Prostate gland (tissue), 2 donors: ENCODE data around the gene ARHGAP26. TPM values are rescaled to one million over a fixed set of nuclear protein-coding genes. Genes with fewer than 3 reads are reported as not detected.
"Not testable (repeated sequence)": the region's sequence is repeated elsewhere in the genome, so short reads cannot be mapped to it uniquely, and the experiment has no call there.

Experiments
- DNase-seq: peaks from one replicate; pipeline ENCODE4 v3.0.0-alpha.2; 2019; ENCODE audit warnings: low spot score
- H3K27ac ChIP-seq, 2 donors: fragments of 200-600 bp; sonication (generic); 2 replicates each; pipeline ENCODE4 v1.5.1; 2017 to 2019
- H3K27me3 ChIP-seq: fragments of 200-600 bp; sonication (generic); replicated peaks from 2 replicates; pipeline ENCODE4 v1.5.1; 2019; ENCODE audit not compliant: insufficient read depth
- H3K36me3 ChIP-seq, 2 donors: fragments of 200-600 bp; sonication (generic); 1 replicate in 1 of 2; 2 replicates in 1 of 2; pipeline versions ENCODE4 v1.5.1 to v1.8.1; 2017 to 2019
- H3K4me1 ChIP-seq: fragments of 200-600 bp; sonication (generic); replicated peaks from 2 replicates; pipeline ENCODE4 v1.5.1; 2019
- H3K4me3 ChIP-seq, 2 donors: fragments of 200-600 bp; sonication (generic); 2 replicates each; pipeline ENCODE4 v1.5.1; 2017 to 2019
- H3K9me3 ChIP-seq: fragments of 200-600 bp; sonication (generic); 2 replicates; pipeline ENCODE4 v1.5.1; 2017
- POLR2A ChIP-seq: fragments of 450-650 bp; IDR thresholded peaks from one replicate; pipeline ENCODE4 v1.6.1; 2016; ENCODE audit warnings: antibody characterized with exemption, mild to moderate bottlenecking
- POLR2AphosphoS5 ChIP-seq: sonication (generic); formaldehyde crosslinking; IDR thresholded peaks from one replicate; pipeline ENCODE4 v1.6.1; 2017; ENCODE audit warnings: antibody characterized with exemption
- WGBS: methylation state at CpG from one replicate; pipeline ENCODE4 v1.1.5; 2018; 5-methylcytosine and 5-hydroxymethylcytosine counted together
- intact Hi-C: fragments of 100-400 bp; cut with DNase I; formaldehyde crosslinking; loops from one replicate; pipeline ENCODE4 v1.14.2; 2022
- total RNA-seq, 2 donors: library from RNA; depleted of rRNA; stranded (reverse); fragments of >200 nt; gene quantifications; one replicate each; pipeline ENCODE4 v1.1.0, GENCODE V29; 2016
- TF ChIP-seq, protein P1 (sequence below), 4 experiments: fragments of 200-600 bp in 2 of 4; fragments of 450-650 bp in 2 of 4; sonication (generic) in 2 of 4; IDR thresholded peaks; 1 replicate in 3 of 4; 2 replicates in 1 of 4; pipeline ENCODE4 v1.5.1; 2016 to 2019; ENCODE audit warnings: antibody characterized with exemption in 4 of 4, mild to moderate bottlenecking in 2 of 4, moderate library complexity in 2 of 4

ARHGAP26 gene
- total RNA-seq, 2 donors from 2014 or later: 11.7 to 39.8 TPM

DNA sequence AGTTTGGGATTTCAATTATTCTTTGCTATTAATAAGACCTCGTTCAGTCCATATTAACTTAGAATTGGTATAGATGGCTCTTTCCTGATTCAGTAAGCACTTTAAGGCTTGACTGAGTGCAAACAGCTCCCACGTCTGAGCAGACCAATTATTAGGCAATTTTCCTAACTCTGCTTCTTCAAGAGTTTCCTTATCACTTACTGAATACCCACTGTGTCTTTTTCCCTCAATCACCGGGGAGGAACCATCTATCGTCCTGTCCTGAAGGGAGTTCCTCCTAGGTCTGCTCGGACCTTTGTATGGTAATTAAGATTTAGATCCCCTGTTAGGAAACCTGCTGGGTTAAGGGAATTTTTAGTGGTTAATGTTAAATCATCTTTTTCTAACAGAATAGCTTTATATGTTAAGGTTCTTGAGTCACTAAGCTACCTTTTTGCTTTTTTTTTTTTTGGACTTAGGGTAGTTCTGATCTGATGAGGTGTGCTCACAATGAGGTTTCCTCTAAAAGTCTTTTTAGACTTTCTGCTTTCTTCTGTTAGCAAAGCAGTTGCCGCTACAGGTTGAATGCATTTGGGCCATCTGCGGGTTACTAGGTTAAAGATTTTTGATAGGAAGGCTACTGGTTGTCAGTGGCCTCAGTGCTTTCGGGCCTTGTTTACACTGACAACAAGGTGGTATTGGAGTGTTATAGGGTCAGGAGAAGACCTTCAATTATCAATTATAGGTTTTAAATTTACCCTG lies 322.7 kb downstream of the ARHGAP26 start:
- H3K27me3 ChIP-seq, intact Hi-C loops, H3K27ac ChIP-seq, H3K4me3 ChIP-seq, H3K36me3 ChIP-seq, H3K9me3 ChIP-seq, H3K4me1 ChIP-seq, DNase-seq: not testable (repeated sequence)
- 90% methylated on average over 8 of the region's 8 CpGs for WGBS

DNA sequence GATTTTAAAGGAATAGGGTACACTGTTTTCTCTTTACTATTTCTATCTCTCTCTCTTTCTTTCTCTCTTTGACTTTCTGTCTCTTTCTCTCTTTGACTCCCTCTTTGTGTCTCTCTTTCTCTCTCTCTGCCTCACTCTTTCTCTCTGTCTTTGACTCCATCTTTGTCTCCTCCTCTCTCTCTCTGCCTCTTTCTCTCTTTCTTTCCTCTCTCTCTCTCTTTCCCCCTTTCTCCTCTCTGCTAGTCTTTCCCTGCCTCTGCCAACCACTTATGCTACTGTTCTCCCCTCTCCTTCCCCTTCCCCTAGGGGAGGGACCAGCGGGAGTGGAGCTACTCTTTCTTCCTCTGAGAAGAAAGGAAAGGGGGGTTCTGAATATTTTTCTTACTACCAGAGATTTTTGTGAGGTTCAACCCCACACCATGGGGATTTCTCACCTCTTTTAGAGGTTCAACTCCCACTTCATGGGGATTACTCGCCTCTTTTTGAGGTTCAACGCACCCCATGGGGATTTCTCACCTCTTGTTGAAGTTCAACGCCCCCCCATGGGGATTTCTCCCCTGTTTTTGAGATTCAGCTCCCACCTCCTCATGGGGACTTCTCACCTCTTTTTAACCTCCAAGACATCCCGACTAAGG lies 323.4 kb downstream of the ARHGAP26 start:
- WGBS: 73% methylated on average over 5 of the region's 5 CpGs
- no peak for DNase-seq
- H3K4me3 ChIP-seq: no peak overlapping the region
- H3K27me3 ChIP-seq: no peaks in the 10 kb centered on the region
- H3K36me3 ChIP-seq: no peaks in the 10 kb centered on the region
- intact Hi-C loops: no loop called here
- H3K4me1 ChIP-seq: no peaks in the 10 kb centered on the region
- TF ChIP-seq POLR2AphosphoS5 (no peak), POLR2A (no peak)
- TF ChIP-seq, protein P1, sequence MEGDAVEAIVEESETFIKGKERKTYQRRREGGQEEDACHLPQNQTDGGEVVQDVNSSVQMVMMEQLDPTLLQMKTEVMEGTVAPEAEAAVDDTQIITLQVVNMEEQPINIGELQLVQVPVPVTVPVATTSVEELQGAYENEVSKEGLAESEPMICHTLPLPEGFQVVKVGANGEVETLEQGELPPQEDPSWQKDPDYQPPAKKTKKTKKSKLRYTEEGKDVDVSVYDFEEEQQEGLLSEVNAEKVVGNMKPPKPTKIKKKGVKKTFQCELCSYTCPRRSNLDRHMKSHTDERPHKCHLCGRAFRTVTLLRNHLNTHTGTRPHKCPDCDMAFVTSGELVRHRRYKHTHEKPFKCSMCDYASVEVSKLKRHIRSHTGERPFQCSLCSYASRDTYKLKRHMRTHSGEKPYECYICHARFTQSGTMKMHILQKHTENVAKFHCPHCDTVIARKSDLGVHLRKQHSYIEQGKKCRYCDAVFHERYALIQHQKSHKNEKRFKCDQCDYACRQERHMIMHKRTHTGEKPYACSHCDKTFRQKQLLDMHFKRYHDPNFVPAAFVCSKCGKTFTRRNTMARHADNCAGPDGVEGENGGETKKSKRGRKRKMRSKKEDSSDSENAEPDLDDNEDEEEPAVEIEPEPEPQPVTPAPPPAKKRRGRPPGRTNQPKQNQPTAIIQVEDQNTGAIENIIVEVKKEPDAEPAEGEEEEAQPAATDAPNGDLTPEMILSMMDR (IDR thresholded peaks at IDR 0.05): no peak
- no peaks in the 10 kb centered on the region for H3K9me3 ChIP-seq
- no peak overlapping the region for H3K27ac ChIP-seq

DNA sequence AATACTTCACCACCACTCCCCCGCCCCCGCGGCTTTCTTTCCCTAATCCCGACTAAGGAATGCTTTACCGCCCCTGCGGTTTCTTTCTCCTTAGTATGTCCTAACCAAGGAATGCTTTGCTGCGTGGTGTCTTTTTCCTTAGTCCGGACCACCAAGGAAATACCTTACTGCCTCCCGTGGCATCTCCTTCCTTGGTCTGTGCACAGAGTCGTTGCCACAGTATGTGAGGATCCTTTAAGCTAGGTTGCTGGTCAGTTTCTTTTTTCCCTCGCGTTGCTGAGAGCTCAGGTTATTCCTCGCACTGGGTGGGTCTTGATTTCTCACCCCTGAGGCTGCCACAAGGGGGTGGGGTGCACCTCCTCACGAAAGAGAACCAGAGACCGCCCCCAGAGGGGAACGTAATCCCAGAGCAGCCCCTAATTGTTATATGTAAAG lies 323.9 kb downstream of the ARHGAP26 start:
- H3K4me1 ChIP-seq: no peaks in the 10 kb centered on the region
- no peak overlapping the region for H3K27ac ChIP-seq
- no peaks in the 10 kb centered on the region for H3K36me3 ChIP-seq
- no peak for TF ChIP-seq POLR2A
- TF ChIP-seq, protein P1 (IDR thresholded peaks at IDR 0.05): no peak
- TF ChIP-seq POLR2AphosphoS5: no peak
- H3K27me3 ChIP-seq: no peaks in the 10 kb centered on the region
- intact Hi-C loops: no loop called here
- no peaks in the 10 kb centered on the region for H3K9me3 ChIP-seq
- DNase-seq: no peak
- whole genome bisulfite sequencing: 50% methylated on average over 16 of the region's 16 CpGs
- H3K4me3 ChIP-seq: no peak overlapping the region

DNA sequence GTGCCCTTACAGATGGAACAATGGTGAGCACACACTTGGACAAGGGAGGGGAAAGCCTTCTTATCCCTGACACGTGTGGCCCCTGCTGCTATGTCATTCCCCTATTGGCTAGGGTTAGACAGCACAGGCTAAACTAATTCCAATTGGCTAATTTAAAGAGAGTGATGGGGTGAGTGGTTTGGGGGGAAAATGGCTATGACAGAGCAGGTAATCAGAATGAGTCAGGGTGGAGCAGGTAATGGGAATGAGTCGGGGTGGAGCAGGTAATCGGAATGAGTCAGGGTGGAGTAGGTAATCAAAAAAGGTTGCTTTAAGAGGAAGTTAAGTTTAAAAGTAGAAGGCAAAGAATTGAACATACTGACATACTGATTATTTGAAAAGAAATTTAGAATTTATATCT lies 324.4 kb downstream of the ARHGAP26 start:
- H3K4me1 ChIP-seq, H3K4me3 ChIP-seq, H3K27me3 ChIP-seq, H3K27ac ChIP-seq, H3K36me3 ChIP-seq, H3K9me3 ChIP-seq, intact Hi-C loops, DNase-seq: not testable (repeated sequence)
- 65% methylated on average over 3 of the region's 3 CpGs for whole genome bisulfite sequencing

DNA sequence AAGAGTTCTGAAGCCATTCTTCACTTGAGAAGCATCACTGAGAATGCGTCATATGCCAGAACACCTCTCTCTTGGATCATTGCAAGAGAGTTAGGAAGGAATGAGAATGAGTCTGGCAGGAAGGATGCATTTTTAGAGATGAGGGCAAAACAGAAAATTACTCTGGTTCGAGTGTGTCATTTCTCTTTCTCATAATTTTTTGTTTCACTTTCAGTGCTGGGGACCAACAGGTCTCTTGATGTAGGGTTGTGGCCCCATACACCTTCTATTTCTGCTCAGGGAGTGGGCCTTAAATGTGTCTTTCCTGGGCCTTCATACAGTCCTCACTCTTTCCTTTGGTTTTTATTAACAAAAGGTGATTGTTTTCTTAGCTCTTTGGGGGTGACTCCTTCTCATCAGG lies 330.9 kb downstream of the ARHGAP26 start:
- H3K4me1 ChIP-seq: no peaks in the 10 kb centered on the region
- WGBS: 95% methylated on average over 2 of the region's 2 CpGs
- DNase-seq: no peak
- no peaks in the 10 kb centered on the region for H3K27me3 ChIP-seq
- no peaks in the 10 kb centered on the region for H3K9me3 ChIP-seq
- intact Hi-C loops: loop anchor here (10.0 kb wide), 1 partner anchor 724 kb away; no protein-coding TSS in a partner anchor
- H3K4me3 ChIP-seq: no peak overlapping the region
- no peaks in the 10 kb centered on the region for H3K36me3 ChIP-seq
- TF ChIP-seq POLR2A (no peak), POLR2AphosphoS5 (no peak)
- TF ChIP-seq, protein P1 (IDR thresholded peaks at IDR 0.05): no peak
- H3K27ac ChIP-seq: no peak overlapping the region
